HepG2 (cell line): ENCODE results near the gene TRAP1. TPM values are rescaled to one million over a fixed set of nuclear protein-coding genes. Genes with fewer than 3 reads are reported as not detected.

Experiments
- ARHGAP35 ChIP-seq: sonication (generic); formaldehyde crosslinking; IDR thresholded peaks from 2 replicates; pipeline ENCODE4 v1.9.0; 2022; ENCODE audit warnings: mild to moderate bottlenecking, inconsistent platforms, moderate library complexity, missing genetic modification reagents, borderline replicate concordance
- ARID4A ChIP-seq: sonication (generic); formaldehyde crosslinking; IDR thresholded peaks from 2 replicates; pipeline ENCODE4 v1.5.0; 2020; ENCODE audit warnings: mild to moderate bottlenecking, missing genetic modification reagents, borderline replicate concordance
- ARNTL ChIP-seq: sonication (generic); formaldehyde crosslinking; IDR thresholded peaks from 2 replicates; pipeline ENCODE4 v1.4.0; 2020; ENCODE audit warnings: mild to moderate bottlenecking, missing genetic modification reagents
- DDIT3 ChIP-seq: sonication (generic); formaldehyde crosslinking; IDR thresholded peaks from 2 replicates; pipeline ENCODE4 v1.4.0; 2020; ENCODE audit warnings: mild to moderate bottlenecking, missing genetic modification reagents
- EHMT2 ChIP-seq: fragments of 200-600 bp; sonication (generic); IDR thresholded peaks from 2 replicates; pipeline ENCODE4 v1.7.0; 2017; ENCODE audit warnings: antibody characterized with exemption, low read depth, low read length, borderline replicate concordance
- HINFP ChIP-seq: sonication (generic); formaldehyde crosslinking; IDR thresholded peaks from 2 replicates; pipeline ENCODE4 v1.4.0; 2020; ENCODE audit warnings: low read depth, mild to moderate bottlenecking, missing genetic modification reagents
- HOXD1 ChIP-seq: sonication (generic); formaldehyde crosslinking; IDR thresholded peaks from 2 replicates; pipeline ENCODE4 v1.5.0; 2020; ENCODE audit warnings: missing genetic modification reagents
- IKZF4 ChIP-seq: sonication (generic); formaldehyde crosslinking; IDR thresholded peaks from 2 replicates; pipeline ENCODE4 v1.5.1; 2020; ENCODE audit warnings: borderline replicate concordance, mild to moderate bottlenecking, low read depth, missing genetic modification reagents; ENCODE audit errors: not compliant biosample characterization
- KDM5A ChIP-seq: fragments of 200-600 bp; sonication (generic); IDR thresholded peaks from 2 replicates; pipeline ENCODE4 v1.7.0; 2018; ENCODE audit warnings: antibody characterized with exemption, mild to moderate bottlenecking, low read length, borderline replicate concordance
- MED8 ChIP-seq: sonication (generic); formaldehyde crosslinking; IDR thresholded peaks from 2 replicates; pipeline ENCODE4 v1.8.1; 2023; ENCODE audit warnings: mild to moderate bottlenecking, missing genetic modification reagents; ENCODE audit not compliant: insufficient replicate concordance
- NFRKB ChIP-seq: fragments of 450-650 bp; IDR thresholded peaks from 2 replicates; pipeline ENCODE4 v1.6.1; 2017
- PREB ChIP-seq: sonication (generic); formaldehyde crosslinking; IDR thresholded peaks from 2 replicates; pipeline ENCODE4 v1.4.0; 2020; ENCODE audit warnings: missing genetic modification reagents
- RBFOX2 ChIP-seq: fragments of 200-400 bp; formaldehyde crosslinking; IDR thresholded peaks from 2 replicates; pipeline ENCODE4 v1.6.1; 2017; ENCODE audit warnings: low read depth, mild to moderate bottlenecking, low read length
- SMARCE1 ChIP-seq: fragments of 450-650 bp; IDR thresholded peaks from 2 replicates; pipeline ENCODE4 v1.6.1; 2017; ENCODE audit warnings: borderline replicate concordance
- U2AF2 ChIP-seq: fragments of 200-400 bp; formaldehyde crosslinking; IDR thresholded peaks from 2 replicates; pipeline ENCODE4 v1.6.1; 2017; ENCODE audit warnings: low read depth, mild to moderate bottlenecking, low read length
- ZMAT5 ChIP-seq: sonication (generic); formaldehyde crosslinking; IDR thresholded peaks from 2 replicates; pipeline ENCODE4 v1.5.0; 2020; ENCODE audit warnings: mild to moderate bottlenecking, low read depth, missing genetic modification reagents, borderline replicate concordance
- ZNF207 ChIP-seq: fragments of 450-650 bp; IDR thresholded peaks from 2 replicates; pipeline ENCODE4 v1.6.1; 2016; ENCODE audit warnings: antibody characterized with exemption, borderline replicate concordance
- ZNF644 ChIP-seq: IDR thresholded peaks from 2 replicates; pipeline ENCODE4 v1.6.1; 2016; ENCODE audit warnings: low read depth
- ZNF770 ChIP-seq: sonication (generic); formaldehyde crosslinking; IDR thresholded peaks from 2 replicates; pipeline ENCODE4 v1.5.0; 2020; ENCODE audit warnings: mild to moderate bottlenecking, missing genetic modification reagents
- polyA plus RNA-seq, 8 experiments: library from polyadenylated mRNA; depleted of rRNA in 3 of 8; stranded (reverse) in 7 of 8; unstranded in 1 of 8; fragments of >200 nt; fragmentation: Illumina TruSeq in 4 of 8; extraction: Trizol in 4 of 8; gene quantifications; 2 replicates each; pipeline versions ENCODE4 v1.2.1 to v1.2.3, GENCODE V29; 2011 to 2016; ENCODE audit warnings: low read depth in 4 of 8, missing spikeins in 1 of 8, mixed read lengths in 1 of 8; ENCODE audit not compliant: insufficient read depth in 1 of 8
- total RNA-seq, 5 experiments: library from RNA; depleted of rRNA; stranded (reverse); fragments of >200 nt; fragmentation: Illumina TruSeq; extraction: Trizol; gene quantifications; 2 replicates each; pipeline ENCODE4 v1.2.3, GENCODE V29; 2016; ENCODE audit warnings: low read depth in 1 of 5

The TRAP1 gene
- total and polyA plus RNA-seq, 2 of the 13 experiments (the other 11 are each of a cell fraction or from before 2014, with no cell fraction given), result 127 to 240 TPM

GRCh38 chr16:3646348-3646920, 70.9 kb downstream of the TRAP1 start (continued):
- TF ChIP-seq SMARCE1 (no peak), ARID4A (CRISPR knock-in tag) (no peak; the same call in 1 of the 2 replicates), NFRKB (no peak), ZMAT5 (CRISPR knock-in tag) (no peak), RBFOX2 (no peak), HINFP (CRISPR knock-in tag) (no peak), ARNTL (CRISPR knock-in tag) (no peak), ZNF207 (no peak), ZNF644 (CRISPR knock-in tag) (peak; percentile 71; the same call in 1 of the 2 replicates), U2AF2 (no peak), HOXD1 (CRISPR knock-in tag) (no peak), ARHGAP35 (CRISPR knock-in tag) (no peak), DDIT3 (CRISPR knock-in tag) (no peak), EHMT2 (no peak), ZNF770 (CRISPR knock-in tag) (no peak), IKZF4 (CRISPR knock-in tag) (no peak), MED8 (CRISPR knock-in tag) (no peak), KDM5A (no peak), PREB (CRISPR knock-in tag) (no peak)
